ENCODE results near the gene BST1.

The BST1 gene

DNA sequence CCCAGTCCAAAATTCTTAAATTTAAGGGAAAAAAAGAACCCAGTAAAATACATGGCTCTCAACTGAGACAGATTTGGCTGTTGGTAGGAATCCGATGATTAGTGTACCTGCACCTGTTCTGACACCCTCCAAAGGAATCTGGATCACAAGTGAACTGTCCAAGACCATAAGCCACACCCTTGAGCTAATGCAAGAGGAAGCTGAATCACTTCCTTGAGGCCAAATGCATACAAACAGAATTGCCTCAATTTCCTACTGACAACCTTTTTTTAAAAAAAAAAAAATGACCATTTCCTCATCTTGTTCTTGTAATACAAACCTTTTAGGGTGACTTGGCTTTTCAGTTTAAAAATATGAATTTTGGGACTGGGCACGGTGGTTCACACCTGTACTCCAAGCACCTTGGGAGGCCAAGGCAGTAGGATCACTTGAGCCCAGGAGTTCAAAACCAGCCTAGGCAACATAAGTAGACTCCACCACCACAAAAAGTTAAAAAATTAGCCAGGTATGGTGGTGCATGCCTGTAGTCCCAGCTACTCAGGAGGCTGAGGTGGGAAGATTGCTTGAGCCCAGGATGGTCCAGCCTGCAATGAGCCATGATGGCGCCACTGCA lies 37.0 kb upstream of the BST1 start:
- Mint-ChIP-seq H3K36me3 (ENCODE audit: low read depth) (peaks cover 40% of the 10 kb centered on the region), H3K4me1 (no peaks in the 10 kb centered on the region), H3K27me3 (ENCODE audit: low read depth, poor library complexity) (no peaks in the 10 kb centered on the region), H3K4me3 (no peak overlapping the region), H3K9me3 (no peaks in the 10 kb centered on the region), H3K27ac (no peak overlapping the region)
- DNase-seq, result no peak
- TF ChIP-seq, protein P1, sequence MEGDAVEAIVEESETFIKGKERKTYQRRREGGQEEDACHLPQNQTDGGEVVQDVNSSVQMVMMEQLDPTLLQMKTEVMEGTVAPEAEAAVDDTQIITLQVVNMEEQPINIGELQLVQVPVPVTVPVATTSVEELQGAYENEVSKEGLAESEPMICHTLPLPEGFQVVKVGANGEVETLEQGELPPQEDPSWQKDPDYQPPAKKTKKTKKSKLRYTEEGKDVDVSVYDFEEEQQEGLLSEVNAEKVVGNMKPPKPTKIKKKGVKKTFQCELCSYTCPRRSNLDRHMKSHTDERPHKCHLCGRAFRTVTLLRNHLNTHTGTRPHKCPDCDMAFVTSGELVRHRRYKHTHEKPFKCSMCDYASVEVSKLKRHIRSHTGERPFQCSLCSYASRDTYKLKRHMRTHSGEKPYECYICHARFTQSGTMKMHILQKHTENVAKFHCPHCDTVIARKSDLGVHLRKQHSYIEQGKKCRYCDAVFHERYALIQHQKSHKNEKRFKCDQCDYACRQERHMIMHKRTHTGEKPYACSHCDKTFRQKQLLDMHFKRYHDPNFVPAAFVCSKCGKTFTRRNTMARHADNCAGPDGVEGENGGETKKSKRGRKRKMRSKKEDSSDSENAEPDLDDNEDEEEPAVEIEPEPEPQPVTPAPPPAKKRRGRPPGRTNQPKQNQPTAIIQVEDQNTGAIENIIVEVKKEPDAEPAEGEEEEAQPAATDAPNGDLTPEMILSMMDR (IDR thresholded peaks at IDR 0.05), result no peak

- no peaks in the 10 kb centered on the region for H3K9me3 Mint-ChIP-seq
- no peaks in the 10 kb centered on the region for H3K27me3 Mint-ChIP-seq (ENCODE audit: low read depth, poor library complexity)
- TF ChIP-seq, protein P1 (IDR thresholded peaks at IDR 0.05), result no peak
- no peak overlapping the region for H3K27ac Mint-ChIP-seq
- H3K36me3 Mint-ChIP-seq (ENCODE audit: low read depth), result peaks cover 50% of the 10 kb centered on the region
- no peak for DNase-seq
- H3K4me3 Mint-ChIP-seq, result no peak overlapping the region
- no peaks in the 10 kb centered on the region for H3K4me1 Mint-ChIP-seq
Measured at GRCh38 chr4:15667006-15667405, 35.9 kb upstream of the BST1 start.

- no peaks in the 10 kb centered on the region for H3K27me3 Mint-ChIP-seq (ENCODE audit: low read depth, poor library complexity)
- no peak overlapping the region for H3K4me3 Mint-ChIP-seq
- H3K36me3 Mint-ChIP-seq (ENCODE audit: low read depth), result peaks cover 57% of the 10 kb centered on the region
- no peaks in the 10 kb centered on the region for H3K9me3 Mint-ChIP-seq
- DNase-seq, result no peak
- no peak overlapping the region for H3K27ac Mint-ChIP-seq
- H3K4me1 Mint-ChIP-seq, result no peaks in the 10 kb centered on the region
- TF ChIP-seq, protein P1 (IDR thresholded peaks at IDR 0.05), result no peak
Measured at GRCh38 chr4:15668566-15669435, 34.1 kb upstream of the BST1 start.

DNA sequence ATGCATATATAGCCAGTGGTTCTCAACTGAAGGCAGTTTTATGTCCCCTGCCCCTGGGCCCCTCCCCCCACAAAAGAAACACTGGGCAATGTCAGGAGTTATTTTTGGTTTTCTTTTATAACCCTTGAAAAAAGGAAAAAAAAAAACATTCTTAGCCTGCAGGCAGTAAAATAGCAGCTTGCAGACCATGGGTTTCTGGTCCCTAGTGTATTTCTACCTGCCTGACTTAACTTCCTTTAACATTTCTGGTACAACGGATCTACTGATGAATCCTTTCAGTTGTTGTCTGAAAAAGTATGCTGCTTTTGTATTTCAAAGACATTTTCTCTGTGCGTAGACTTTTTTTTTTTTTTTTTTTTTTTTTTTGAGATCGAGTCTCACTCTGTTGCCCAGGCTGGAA lies 32.3 kb upstream of the BST1 start:
- TF ChIP-seq, protein P1 (IDR thresholded peaks at IDR 0.05), result no peak
- Mint-ChIP-seq H3K9me3 (no peaks in the 10 kb centered on the region), H3K27me3 (ENCODE audit: low read depth, poor library complexity) (no peaks in the 10 kb centered on the region), H3K36me3 (ENCODE audit: low read depth) (peaks cover 60% of the 10 kb centered on the region), H3K27ac (no peak overlapping the region), H3K4me3 (no peak overlapping the region), H3K4me1 (no peaks in the 10 kb centered on the region)
- no peak for DNase-seq

- Mint-ChIP-seq H3K27ac (no peak overlapping the region), H3K4me1 (no peaks in the 10 kb centered on the region), H3K4me3 (no peak overlapping the region), H3K9me3 (peaks cover 3% of the 10 kb centered on the region), H3K27me3 (ENCODE audit: low read depth, poor library complexity) (no peaks in the 10 kb centered on the region), H3K36me3 (ENCODE audit: low read depth) (peaks cover 62% of the 10 kb centered on the region)
- TF ChIP-seq, protein P1 (IDR thresholded peaks at IDR 0.05), result no peak
- DNase-seq, result no peak
Measured at GRCh38 chr4:15672101-15672500, 30.8 kb upstream of the BST1 start.

Measured in nephron progenitor cell (in vitro differentiated cells).